HG02798 (cell line): ENCODE measurements around the gene ENTPD8.

Source experiments
- ATAC-seq: cut with Tn5 transposase; IDR thresholded peaks from one replicate; pipeline ENCODE4 v1.9.1; 2021; ENCODE audit warnings: mild to moderate bottlenecking; ENCODE audit not compliant: unreplicated experiment, poor library complexity

Gene ENTPD8

DNA sequence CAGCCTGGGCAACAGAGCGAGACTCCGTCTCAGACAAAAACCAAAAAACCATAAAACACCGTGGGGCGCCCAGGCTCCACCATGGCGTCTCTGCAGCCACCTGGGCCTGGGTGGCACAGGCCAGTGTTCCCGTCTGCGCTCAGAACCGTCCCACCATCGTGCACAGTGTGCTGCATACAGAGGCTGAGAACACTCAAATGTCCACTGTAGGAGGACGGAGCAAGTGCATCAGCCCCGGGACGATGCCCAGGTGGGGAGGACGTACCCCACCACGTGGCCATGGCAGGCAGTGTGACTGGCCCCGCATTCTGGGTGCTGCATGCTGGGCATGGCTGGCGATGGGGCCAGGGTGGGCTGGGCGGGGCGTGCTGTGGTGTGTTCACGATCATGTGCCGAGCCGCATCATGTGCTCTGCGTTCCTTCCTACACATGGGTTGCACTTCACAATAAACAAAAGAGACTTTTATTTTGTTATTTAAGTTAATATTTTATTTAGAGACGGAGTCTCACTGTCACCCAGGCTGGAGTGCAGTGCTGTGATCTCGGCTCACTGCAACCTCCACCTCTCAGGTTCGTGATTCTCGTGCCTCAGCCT, 56.0 kb downstream of the ENTPD8 start:
- no peak for ATAC-seq
